Inflammatory macrophage treated with lipopolysaccharide for 1 hour (primary cell): ENCODE results near the gene LRRC15.

Experiments
- DNase-seq, 2 donors: peaks; one replicate each; pipeline ENCODE4 v3.0.0-alpha.2; 2020 to 2022

Gene LRRC15

DNA sequence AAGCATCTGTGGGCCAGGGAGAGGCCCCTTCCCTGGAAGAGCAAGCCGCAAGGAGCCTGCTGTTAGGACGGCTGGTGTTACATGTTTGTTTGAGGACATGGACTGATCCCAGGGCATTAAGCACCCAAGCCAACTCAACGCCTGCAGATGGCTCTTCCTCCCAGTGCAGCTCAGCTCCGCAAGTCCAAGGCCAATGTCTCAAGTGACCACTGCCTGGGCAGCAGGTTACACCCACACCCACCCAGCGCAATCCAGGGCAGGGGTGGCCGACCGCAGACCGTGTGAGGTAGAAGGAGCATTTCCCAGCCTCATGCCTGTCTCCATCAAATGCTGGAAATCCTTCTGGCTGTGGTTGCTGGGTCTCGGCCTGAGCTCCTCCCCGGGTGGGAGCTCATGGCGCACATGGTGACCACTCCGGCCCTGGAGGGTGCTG, 15.0 kb upstream of the LRRC15 start:
- DNase-seq: no peak

DNA sequence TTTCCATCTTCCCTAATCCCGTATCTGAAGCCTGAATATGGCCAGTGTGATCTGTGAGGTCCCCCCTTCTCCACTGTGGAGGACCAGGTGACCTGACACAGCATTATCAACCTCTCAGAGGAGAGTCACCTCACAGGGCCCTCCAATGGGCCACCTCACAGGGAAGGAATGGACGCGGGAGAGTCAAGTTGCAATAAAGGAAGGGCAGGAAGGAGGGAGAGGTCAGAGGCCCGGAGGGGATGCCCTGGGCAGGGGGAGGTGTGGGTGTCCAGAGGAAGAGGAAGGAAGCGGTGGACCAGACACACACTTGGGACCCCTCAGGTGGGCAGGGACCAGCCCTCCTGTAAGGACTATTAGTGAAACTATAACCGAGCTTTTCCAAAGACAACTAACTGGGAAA, 14.6 kb upstream of the LRRC15 start:
- DNase-seq: no peak

DNA sequence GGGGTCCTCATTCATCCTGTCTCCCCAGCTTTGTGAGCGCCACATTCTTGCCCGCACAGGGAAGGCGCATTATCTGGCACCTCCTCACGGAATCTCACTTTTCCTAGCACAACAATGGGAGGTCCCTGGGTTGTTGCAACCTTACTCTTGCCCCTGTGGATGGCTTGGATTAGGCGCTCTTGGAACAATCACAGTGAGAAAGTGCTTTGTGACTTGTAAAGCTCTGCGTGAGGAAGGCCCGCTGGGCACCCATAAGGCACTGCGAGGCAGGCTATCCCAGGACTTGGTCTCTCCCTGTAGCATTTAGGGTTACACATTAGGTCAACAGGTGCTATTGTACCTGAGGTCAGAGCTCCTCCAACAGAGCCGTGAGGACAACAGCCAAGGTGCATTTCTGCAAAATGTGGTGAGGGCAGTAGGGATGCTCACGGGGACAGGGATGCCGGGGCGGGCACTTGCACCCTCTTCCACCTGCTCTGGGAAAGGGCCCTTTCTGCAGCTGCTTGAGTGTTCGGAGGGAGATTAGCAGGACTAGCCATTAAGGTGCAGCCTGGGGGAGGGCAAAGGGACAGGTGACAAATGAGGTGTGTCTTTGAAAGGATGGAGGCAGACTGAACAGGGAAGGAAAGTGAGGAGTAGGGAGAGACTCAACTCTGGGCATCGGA, 13.9 kb upstream of the LRRC15 start:
- DNase-seq: no peak

DNA sequence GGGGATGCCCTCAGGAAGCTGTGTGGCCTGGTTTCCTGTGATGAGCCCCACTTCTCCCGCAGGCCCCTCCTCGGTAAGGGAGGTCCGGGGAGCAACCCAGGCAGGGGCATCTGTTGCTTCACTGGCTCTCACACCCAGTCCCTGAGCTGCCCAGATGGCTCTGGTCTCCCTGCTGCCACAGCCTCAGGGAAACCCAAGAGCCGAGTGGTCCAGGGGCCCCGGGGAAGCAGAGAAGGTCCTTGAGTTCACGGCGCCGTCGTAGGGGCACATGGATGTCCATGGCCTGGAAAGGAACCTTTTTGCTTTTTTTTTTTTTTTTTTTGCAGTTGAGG, 13.3 kb upstream of the LRRC15 start:
- DNase-seq: no peak

DNA sequence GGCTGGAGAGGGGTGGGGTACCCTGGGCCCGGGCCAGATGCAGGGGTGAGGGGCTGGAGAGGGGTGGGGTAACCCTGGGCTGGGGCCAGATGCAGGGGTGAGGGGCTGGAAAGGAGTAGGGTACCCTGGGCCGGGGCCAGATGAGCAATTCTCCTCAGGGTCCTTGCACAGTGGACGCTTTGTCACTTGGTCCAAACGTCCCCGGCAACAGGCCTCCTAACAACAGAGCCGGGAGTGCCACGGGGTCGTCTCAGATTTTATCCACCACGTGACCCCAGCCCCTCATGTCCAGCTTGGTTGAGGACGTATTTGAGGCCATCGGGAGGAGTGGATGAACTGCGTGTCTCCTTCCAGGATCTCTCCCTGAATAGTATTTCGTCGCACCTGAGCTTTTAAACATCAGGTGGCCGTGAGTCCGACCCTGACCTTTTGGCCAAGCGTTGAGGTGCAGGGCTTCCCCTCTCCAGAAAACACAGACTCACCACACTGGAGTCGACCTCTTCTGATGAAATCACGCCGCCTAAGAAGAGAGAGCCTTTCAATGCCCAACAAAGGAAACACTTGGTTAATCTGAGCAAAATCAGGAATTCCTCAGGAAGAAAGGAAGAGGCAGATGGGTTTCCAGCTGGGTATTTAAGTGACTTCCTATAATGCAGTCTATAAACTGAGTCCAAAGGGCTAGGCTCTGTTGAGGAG, 12.8 kb upstream of the LRRC15 start:
- DNase-seq: no peak

DNA sequence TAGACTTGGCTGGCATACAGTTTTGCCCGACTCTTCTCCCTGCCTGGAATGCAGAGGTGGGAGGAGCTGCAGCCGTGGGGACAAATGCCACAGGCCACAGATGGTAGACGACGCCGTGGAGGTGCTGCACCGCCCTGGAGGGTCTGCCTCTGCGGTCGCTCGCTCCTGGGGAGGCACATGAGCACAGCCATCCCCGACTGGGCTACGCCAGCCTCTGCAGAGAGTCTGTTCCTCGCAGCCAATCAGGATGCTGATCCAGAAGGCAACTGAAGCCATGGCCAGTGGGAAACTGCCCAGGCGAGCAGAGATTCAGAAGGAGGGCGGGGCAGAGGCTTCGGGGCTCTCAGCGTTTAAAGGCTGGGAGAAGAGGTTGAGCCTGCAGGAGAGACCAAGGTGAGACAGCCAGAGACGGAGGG, 11.9 kb upstream of the LRRC15 start:
- no peak for DNase-seq

DNA sequence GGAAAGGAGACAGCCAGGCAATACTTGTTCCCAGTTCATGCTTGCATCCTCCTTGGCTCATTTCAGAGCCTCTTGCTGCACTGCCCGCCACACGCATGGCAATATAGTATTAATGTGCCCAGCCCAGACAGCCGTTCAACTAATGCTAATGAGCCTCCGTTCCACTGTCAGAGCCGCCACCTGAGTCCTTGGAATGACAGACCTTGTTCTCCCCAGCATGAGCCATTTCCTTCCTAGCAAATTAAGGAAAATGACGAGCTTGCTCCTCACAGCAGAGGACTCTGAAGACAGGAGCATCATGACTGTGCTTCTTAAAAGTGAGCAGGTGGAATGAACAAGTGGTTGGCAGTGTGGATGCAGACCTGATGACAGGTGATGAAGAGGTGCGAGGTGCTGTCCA, 10.8 kb upstream of the LRRC15 start:
- no peak for DNase-seq

DNA sequence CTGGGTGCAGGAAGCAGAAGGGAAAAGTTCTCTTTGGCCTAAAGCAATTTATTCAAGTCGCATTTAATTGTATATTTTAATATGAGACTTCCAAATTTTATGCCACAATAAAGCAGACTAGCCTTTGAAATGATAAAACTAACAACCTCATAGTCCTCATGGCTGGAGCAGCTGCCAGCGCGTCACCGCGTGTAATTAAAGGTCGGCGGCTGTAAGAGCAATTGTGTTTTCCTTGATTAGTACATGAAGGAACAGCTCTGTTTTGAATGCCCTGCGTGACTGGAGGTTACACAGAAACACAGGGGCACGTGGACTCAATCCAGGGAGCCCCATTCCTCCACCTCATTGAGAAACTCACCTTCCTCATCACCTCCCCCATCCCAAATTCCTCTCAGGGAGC, 10.1 kb upstream of the LRRC15 start:
- no peak for DNase-seq

DNA sequence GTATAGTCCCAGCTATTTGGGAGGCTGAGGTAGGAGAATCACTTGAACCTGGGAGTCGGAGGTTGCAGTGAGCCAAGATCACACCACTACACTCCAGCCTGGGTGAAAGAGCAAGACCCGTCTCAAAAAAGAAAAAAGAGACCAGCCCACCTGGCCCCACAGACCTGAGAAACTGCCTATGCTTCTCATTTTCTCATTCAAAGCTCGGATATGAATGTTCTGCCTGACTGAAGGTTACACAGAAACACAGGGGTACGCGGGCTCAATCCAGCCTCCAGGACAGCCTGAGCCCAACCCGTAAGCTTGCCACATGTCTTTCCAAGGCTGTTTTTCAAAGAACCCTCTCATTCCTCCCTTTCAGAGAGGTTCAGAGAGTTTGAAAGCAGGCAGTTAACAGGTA, 9.7 kb upstream of the LRRC15 start:
- DNase-seq: no peak

DNA sequence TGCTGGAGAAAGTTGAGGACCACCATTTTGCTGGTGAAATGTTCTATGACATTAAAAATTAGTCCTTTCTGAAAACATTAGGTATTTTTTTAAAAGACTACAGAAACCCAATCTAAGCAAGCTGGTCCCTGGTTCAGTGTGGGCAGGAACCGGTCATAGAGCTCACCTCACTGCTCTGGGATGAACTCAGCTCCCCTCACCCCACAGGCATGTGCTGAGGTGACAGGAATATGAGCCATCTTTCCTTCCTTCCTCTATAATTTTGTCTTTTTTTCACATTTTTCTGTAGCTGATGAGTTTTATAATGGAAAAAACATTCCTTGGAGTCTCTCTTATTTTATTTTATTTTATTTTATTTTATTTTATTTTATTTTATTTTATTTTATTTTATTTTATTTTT, 8.2 kb upstream of the LRRC15 start:
- DNase-seq: no peak

DNA sequence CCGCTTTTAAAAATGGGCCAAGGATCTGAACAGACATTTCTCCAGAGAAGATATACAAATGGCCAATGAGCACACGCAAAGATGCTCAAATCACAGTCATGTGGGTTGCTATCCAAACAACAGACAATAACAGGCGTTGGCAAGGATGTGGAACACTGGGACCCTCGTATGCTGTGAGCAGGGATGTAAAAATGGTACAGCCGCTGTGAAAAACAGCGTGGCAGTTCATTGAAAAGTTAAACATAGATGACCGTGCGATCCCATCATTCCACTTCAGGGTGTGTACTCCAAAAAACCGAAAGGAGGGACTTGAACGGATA, 6.7 kb upstream of the LRRC15 start:
- no peak for DNase-seq

DNA sequence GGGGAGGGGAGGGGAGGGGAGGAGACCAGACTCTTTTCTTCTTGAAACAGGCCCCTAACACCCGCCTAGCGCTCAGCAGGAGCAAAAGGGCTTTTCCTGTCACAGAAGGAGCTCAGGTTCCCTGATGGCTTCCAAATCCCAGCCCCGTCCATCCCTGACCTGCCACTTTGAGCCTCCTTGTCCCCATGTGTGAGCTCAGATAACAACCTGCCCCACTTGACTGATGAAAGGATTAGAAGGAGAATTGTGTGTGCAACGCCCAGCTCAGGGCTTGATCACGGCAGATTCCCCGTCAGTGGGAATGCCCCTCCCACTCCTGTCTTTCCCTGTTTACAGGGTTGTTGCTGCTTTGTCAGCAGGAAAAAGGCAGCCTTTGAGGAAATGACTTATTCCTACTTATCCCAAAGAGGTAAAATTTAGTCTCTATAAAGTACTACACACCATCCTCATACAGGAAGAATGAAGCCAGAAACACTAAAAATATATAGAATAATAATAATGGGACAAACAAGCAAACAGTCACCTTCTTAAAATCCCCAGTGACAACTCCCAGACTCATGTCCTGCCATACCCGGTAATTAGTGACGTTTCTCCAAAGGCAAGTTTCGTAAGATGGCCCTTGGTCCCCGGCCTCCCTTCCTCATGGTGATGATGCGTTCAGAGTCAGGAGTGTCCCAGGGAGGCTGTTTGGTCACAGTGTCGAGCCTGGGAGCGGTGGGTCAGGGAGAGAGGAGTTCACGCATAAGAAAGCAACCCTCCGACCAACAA, 6.1 kb upstream of the LRRC15 start:
- peak in 1 of 2 donors; percentile 25 for DNase-seq

DNA sequence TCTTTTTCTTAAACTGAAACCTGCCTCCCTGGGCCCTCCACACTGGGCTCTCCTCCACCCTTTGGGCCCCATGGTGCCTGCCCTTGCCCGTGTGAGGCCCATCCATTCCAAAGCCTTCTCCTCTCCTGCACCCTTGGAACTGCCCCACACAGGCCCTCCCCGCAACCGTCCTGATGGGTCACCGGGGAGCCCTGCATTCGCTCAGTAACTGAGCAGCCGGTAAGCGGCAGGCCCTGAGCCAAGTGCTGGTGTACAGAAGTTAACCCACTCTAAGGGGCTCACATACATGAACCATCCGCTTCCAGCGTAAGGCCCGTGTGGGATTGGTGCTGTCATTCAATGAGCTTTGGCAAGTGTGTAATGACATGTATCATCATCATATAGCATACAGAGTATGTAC, 5.4 kb upstream of the LRRC15 start:
- no peak for DNase-seq

DNA sequence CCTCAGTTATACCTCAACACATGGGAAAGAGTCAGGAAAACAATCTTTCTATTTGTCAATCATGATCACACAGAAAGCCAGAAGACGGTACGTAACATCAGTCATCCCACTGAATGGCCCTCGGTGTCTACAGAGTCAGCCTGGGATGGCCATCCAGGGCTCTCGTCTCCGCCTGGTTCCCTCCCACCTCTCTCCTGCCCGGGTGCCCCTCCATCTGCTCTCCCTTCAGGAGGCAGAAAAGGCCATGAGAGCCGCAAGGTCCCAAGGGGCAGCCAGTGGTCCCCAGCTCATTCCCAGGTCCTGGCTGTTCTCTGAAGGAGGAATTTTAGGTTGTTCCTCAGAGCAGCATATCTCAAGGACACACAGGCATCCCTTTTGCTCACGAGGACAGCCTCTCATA, 4.4 kb upstream of the LRRC15 start:
- no peak for DNase-seq

DNA sequence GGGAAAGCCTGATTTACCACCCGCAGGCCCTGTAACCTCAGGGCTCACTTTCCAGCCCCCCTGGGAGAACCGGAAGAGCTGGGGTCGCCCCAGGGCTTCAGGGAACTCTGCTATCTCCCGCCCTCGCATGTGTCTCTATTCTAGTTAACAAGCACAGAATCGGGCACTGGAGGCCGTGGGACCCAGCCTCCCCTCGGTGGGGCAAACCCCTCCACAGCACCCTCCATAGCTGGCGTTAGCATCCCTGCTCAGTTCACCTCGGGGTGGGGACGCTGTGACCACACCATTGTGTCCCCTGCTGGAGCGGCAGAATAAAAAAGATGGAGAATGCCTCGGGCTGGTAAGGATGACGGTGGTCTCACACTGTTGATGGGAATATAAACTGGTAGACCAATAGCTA, 3.5 kb upstream of the LRRC15 start:
- DNase-seq: no peak

DNA sequence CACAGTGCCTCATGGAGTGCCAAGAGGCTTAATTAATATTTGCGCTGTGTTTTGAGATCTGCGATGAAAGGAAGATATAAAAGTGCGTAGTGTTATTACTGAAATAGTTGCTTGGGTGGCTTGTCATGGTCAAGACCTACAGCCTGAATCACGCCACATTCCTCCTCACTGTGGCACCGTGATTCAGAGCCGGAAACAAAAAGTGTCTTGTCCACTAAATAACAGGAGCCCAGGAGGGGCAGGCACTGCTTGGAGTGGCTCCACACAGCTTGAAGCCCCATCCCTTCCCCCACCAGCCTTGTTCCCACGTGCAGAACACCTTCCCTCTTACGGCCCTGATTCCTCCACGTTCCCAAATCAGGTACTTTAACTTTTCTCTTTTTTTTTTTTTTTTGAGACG, 1.2 kb upstream of the LRRC15 start:
- DNase-seq: no peak

DNA sequence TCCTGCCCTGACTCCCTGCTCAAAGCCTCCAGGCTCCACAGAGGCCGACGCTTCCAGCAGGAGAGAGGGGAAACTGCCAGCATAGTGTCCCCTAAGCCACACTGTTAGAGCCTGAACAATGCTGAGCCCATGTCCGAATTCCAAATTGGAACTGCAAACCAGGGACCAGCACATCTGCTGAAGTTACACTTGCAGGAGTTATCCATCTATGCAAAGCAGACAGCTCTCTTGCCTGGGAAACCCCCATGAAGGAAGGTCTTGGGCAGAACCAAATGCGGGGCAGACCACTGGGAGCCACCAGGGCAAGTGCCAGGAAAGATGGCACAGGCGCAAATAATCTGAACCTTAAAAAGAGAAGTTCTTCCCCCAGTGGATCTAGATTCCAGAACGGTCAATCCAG, 625 bp downstream of the LRRC15 start:
- DNase-seq: no peak

DNA sequence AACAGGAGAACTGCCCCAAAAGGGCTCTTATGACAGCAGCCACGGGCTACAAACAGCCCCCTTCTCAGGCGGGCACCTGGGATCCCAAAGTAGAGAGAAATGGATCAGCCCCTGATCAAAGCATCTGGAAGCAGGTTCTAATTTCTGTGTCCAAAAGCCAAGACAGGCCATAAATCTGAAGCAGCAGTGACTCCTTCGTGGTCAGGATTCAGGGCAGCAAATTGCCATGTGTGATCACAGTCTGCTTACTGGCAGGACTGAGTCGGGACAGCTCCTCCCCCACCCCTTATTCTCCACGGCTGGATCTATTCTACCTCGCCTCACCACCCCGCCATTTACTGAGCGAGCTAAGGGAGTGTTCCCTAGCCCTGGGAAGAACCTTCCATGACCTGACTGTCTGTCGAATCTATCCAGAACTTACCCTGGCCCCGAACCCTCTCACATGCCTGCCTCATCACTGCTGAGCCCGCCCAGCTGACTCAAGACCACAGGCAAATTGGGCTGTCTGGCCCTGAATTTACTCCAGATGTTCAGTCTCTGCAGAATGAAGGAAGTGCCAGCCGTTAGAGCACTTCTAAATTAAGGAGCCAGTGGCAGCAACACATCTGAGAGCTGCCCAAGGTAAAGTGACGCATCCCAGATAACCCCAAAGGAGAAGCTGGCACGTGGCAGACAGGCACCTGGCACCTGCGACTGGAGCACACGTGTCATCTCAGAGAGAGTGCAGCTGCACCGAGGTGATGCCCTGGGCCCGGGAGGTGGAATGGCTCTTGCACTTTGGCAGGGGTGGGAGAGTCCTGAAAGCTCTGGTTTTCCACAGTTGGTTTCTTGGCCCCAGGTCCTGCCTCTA, 1.3 kb downstream of the LRRC15 start:
- DNase-seq: no peak

DNA sequence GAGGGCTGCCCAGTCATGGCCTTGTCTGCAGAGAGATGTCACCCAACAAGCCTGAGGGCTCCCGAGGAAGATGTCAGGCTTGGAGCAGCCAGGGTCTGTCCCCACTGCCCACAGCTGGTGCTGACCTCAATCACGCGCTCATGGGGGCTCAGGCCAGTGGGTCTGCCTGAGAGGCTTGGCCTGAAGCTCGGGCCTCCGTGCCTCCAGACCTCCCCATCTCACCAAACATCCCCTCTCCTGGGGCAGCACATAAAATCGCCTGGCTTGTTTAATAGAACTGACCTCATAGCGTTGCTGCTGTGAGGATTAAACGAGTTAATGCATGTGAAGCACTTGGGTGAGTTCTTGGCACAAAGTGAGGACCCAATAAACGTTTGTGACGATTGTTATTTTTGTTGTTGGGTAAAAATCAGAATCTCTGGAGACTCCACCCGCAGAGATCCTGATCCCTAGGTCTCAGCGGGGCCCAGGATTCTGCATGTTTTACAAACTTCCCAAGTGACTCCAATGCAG, 3.5 kb downstream of the LRRC15 start:
- no peak for DNase-seq

DNA sequence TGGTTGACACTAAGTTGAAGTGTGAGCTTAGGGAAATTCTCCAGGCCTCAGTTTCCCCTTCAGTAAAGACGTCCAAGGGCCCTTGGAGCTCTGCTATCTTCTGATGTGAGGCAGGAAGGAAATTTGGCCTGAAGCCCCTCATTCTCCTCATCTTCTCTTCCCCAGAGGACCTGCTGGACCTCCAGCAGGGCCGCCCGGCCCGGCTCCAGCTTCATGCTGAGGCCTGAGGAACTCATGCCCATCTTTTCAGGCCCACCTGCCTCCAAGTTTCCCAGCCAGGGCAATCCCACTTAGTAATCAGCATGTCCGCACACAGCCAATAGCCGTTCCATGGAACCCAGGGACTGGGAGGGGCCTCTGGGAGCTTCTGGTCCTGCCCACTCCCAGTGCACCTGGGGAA, 4.0 kb downstream of the LRRC15 start:
- no peak for DNase-seq

DNA sequence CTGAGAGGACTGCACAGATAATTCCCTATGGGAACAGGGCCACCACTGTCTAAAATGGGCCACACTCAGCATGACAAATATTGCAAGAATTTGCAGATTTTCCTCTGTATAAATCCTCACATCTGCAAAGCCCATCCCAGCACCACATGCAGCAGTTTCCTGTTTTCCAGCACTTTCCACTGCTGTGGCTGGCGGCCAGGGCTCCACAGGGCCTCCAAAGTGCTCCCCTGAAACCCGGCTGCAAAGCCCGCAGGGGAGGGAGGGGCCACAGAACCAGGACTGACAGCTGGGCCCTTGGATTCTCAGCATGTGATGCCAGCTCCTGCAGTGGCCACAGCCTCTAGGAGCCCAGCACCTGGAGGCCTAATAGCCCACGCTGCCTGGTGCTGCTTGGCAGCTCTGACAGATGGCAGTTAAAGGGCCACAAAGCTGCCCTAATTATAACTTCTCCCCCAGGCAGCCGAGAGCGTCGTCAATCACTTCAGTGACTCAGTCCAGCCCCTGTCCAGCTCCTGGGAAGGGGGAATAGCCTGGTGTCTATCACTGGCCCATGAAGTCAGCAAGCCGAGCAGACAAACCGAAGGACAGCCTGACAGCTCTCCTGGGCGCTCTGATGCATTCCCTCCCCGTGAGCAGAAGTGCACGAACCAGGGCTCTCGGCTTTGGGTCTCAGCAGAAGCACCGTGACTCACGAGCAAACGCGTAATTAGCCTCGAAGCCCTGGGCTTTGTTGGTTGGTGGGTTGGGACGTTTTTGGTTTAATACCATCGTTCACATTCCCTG, 4.7 kb downstream of the LRRC15 start:
- DNase-seq: no peak

DNA sequence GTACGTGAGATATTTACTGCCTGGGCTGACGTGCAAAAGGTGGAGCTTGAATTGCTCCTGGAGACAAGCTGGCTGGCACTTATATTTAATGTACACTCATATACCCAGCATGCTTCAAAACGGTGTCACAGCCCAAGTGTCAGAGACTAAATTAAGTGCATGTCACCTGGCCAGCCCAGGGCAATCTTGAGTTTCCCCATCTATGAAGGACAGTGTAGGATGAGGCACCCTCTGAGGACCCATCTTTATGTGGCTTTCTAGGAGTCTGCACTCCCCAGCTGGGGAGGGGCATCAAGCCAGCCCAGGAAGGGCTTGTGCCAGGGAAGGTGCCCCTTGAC, 5.3 kb downstream of the LRRC15 start:
- no peak for DNase-seq

DNA sequence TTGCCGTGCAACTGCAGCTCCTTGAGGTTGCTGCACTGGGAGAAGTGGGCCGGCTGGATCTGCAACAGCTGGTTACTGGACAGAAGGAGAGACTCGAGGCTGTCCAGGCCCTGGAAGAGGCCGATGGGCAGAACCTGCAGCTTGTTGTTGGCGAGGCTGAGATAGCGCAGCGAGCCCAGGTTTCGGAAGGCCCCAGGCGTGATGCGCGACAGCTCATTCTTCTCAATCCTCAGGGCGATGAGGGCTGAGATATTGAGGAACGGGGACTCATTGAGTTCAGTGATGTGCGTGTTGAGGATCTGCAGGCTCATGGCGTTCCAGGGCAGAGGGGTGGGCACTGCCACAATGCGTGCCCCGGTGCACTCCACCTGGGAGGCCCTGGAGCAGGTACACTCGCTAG, 9.0 kb downstream of the LRRC15 start:
- no peak for DNase-seq
